Hepatocyte (in vitro differentiated cells): ENCODE results near the gene IFT122. TPM values are rescaled to one million over a fixed set of nuclear protein-coding genes. Genes with fewer than 3 reads are reported as not detected.

Experiments
- DNase-seq: peaks from one replicate; pipeline ENCODE4 v3.0.0-alpha.2; 2016; ENCODE audit warnings: low spot score
- H2AFZ ChIP-seq: fragments of 200-600 bp; sonication (generic); 2 replicates; pipeline ENCODE4 v1.6.0; 2016; ENCODE audit warnings: antibody characterized with exemption, mild to moderate bottlenecking
- H3K27ac ChIP-seq: fragments of 200-600 bp; sonication (generic); 2 replicates; pipeline ENCODE4 v1.5.1; 2016; ENCODE audit warnings: mild to moderate bottlenecking
- H3K27me3 ChIP-seq: fragments of 200-600 bp; sonication (generic); 2 replicates; pipeline ENCODE4 v1.6.1; 2016
- H3K36me3 ChIP-seq: fragments of 200-600 bp; sonication (generic); replicated peaks from 2 replicates; pipeline ENCODE4 v1.5.1; 2016; ENCODE audit warnings: low read depth; ENCODE audit not compliant: insufficient read depth
- H3K4me1 ChIP-seq: fragments of 200-600 bp; sonication (generic); 2 replicates; pipeline ENCODE4 v1.5.1; 2016; ENCODE audit warnings: mild to moderate bottlenecking, moderate library complexity; ENCODE audit not compliant: insufficient read depth
- H3K4me2 ChIP-seq: fragments of 200-600 bp; sonication (generic); 2 replicates; pipeline ENCODE4 v1.6.0; 2016
- H3K4me3 ChIP-seq: fragments of 200-600 bp; sonication (generic); 2 replicates; pipeline ENCODE4 v1.5.1; 2016; ENCODE audit warnings: mild to moderate bottlenecking
- H3K79me2 ChIP-seq: fragments of 200-600 bp; sonication (generic); 2 replicates; pipeline ENCODE4 v1.6.0; 2017; ENCODE audit warnings: mild to moderate bottlenecking
- H3K9me2 ChIP-seq: fragments of 200-600 bp; sonication (generic); replicated peaks from 2 replicates; pipeline ENCODE4 v1.6.0; 2017; ENCODE audit warnings: mild to moderate bottlenecking; ENCODE audit not compliant: insufficient read depth
- H3K9me3 ChIP-seq: fragments of 200-600 bp; sonication (generic); 2 replicates; pipeline ENCODE4 v1.5.1; 2016; ENCODE audit warnings: low read depth, mild to moderate bottlenecking
- H4K20me1 ChIP-seq: fragments of 200-600 bp; sonication (generic); 2 replicates; pipeline ENCODE4 v1.6.0; 2016; ENCODE audit warnings: mild to moderate bottlenecking; ENCODE audit not compliant: insufficient read depth, poor library complexity, severe bottlenecking
- EZH2 ChIP-seq: fragments of 200-600 bp; sonication (generic); IDR thresholded peaks from 2 replicates; pipeline ENCODE4 v1.6.1; 2016; ENCODE audit warnings: antibody characterized with exemption, mild to moderate bottlenecking, borderline replicate concordance
- EZH2phosphoT487 ChIP-seq: fragments of 200-600 bp; sonication (generic); IDR thresholded peaks from one replicate; pipeline ENCODE4 v1.6.1; 2018; ENCODE audit warnings: antibody characterized with exemption, mild to moderate bottlenecking, low read depth, moderate library complexity; ENCODE audit not compliant: unreplicated experiment, severe bottlenecking
- WGBS: methylation state at CpG from one replicate; pipeline ENCODE4 v1.1.6; 2016; ENCODE audit warnings: low lambda C conversion rate; ENCODE audit errors: missing lambda C conversion rate; 5-methylcytosine and 5-hydroxymethylcytosine counted together
- polyA plus RNA-seq: library from polyadenylated mRNA; unstranded; fragments of >200 nt; fragmentation: Nextera tagmentation; extraction: Ambion mirVana; gene quantifications from 2 replicates; pipeline ENCODE4 v1.2.1, GENCODE V29; 2016
- total RNA-seq: library from RNA; depleted of rRNA; stranded (reverse); fragments of >200 nt; gene quantifications from 2 replicates; pipeline ENCODE4 v1.2.3, GENCODE V29; 2014
- TF ChIP-seq, protein P1 (sequence below): fragments of 200-600 bp; sonication (generic); IDR thresholded peaks from 2 replicates; pipeline ENCODE4 v1.5.1; 2016; ENCODE audit warnings: antibody characterized with exemption, mild to moderate bottlenecking; ENCODE audit not compliant: poor library complexity

The IFT122 gene
- total and polyA plus RNA-seq, 2 experiments from 2014 or later, result 11.4 to 14.6 TPM

DNA sequence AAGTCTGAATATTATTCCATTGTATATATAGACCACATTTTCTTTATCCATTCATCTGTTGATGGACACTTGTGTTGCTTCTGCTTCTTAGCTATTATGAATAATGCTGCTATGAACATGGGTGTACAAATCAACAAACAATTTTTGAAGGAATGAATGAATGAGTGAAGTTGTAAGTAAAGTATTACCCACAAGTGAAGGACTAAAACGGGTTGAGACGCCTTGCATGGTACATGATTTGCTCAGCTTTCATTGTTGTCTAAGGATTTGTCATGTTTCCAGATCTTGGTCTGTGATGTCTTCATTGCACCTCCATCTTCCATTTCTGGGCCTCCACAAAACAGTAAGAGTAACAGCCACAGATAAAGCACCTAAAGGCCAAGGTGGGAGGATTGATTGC is 20.5 kb downstream of the IFT122 start:
- Histone ChIP-seq H3K4me2 (no peak overlapping the region), H3K27ac (peak overlapping the region; percentile 82), H3K9me2 (no peaks in the 10 kb centered on the region), H2AFZ (no peak overlapping the region), H3K9me3 (no peaks in the 10 kb centered on the region), H3K79me2 (no peaks in the 10 kb centered on the region), H4K20me1 (no peaks in the 10 kb centered on the region), H3K4me1 (peaks cover 7% of the 10 kb centered on the region), H3K36me3 (no peaks in the 10 kb centered on the region), H3K4me3 (no peak overlapping the region), H3K27me3 (no peaks in the 10 kb centered on the region)
- no peak for DNase-seq
- TF ChIP-seq, protein P1, sequence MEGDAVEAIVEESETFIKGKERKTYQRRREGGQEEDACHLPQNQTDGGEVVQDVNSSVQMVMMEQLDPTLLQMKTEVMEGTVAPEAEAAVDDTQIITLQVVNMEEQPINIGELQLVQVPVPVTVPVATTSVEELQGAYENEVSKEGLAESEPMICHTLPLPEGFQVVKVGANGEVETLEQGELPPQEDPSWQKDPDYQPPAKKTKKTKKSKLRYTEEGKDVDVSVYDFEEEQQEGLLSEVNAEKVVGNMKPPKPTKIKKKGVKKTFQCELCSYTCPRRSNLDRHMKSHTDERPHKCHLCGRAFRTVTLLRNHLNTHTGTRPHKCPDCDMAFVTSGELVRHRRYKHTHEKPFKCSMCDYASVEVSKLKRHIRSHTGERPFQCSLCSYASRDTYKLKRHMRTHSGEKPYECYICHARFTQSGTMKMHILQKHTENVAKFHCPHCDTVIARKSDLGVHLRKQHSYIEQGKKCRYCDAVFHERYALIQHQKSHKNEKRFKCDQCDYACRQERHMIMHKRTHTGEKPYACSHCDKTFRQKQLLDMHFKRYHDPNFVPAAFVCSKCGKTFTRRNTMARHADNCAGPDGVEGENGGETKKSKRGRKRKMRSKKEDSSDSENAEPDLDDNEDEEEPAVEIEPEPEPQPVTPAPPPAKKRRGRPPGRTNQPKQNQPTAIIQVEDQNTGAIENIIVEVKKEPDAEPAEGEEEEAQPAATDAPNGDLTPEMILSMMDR, result no peak
- TF ChIP-seq EZH2 (no peak), EZH2phosphoT487 (no peak)
- WGBS, result 73% methylated on average over 2 of the region's 2 CpGs

DNA sequence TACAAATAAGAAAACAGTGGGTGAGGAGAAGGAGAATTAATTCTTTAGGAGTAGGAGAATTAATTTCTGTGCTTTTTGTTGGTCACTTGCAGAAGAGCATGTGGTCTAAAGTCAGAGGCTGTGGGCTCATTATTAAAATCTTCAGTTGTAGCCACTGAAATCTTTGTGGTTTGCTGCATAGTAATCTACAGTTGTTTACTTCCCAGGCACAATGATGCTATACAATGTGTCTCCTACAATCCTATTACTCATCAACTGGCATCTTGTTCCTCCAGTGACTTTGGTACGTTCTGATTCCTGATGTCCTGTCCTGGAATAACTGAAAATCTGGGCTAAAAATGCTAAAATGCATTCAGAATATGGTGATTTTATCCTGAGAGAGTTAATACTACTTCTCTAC is 21.0 kb downstream of the IFT122 start:
- WGBS, result 87% methylated on average over 1 of the region's 1 CpG

GRCh38 chr3:129461461-129462146 is 21.6 kb downstream of the IFT122 start:
- no peak for TF ChIP-seq EZH2
- TF ChIP-seq, protein P1, result no peak
- no peak for TF ChIP-seq EZH2phosphoT487
- no peaks in the 10 kb centered on the region for H3K9me2 ChIP-seq
- H4K20me1 ChIP-seq, result no peaks in the 10 kb centered on the region
- H3K4me2 ChIP-seq, result peak overlapping the region; percentile 15
- no peaks in the 10 kb centered on the region for H3K36me3 ChIP-seq
- H3K27me3 ChIP-seq, result no peaks in the 10 kb centered on the region
- 73% methylated on average over 6 of the region's 6 CpGs for WGBS
- no peaks in the 10 kb centered on the region for H3K79me2 ChIP-seq
- H3K4me1 ChIP-seq, result peaks cover 7% of the 10 kb centered on the region
- H2AFZ ChIP-seq, result no peak overlapping the region
- H3K4me3 ChIP-seq, result no peak overlapping the region
- no peaks in the 10 kb centered on the region for H3K9me3 ChIP-seq
- DNase-seq, result no peak
- peak overlapping the region; percentile 82 for H3K27ac ChIP-seq

More for the DNA sequence above, 21.0 kb downstream of the IFT122 start:
- no peak for TF ChIP-seq EZH2phosphoT487
- TF ChIP-seq, protein P1, result no peak
- no peak for TF ChIP-seq EZH2
- no peaks in the 10 kb centered on the region for H3K36me3 ChIP-seq
- no peaks in the 10 kb centered on the region for H3K79me2 ChIP-seq
- no peaks in the 10 kb centered on the region for H3K27me3 ChIP-seq
- no peaks in the 10 kb centered on the region for H3K9me3 ChIP-seq
- DNase-seq, result no peak
- H4K20me1 ChIP-seq, result no peaks in the 10 kb centered on the region
- peaks cover 7% of the 10 kb centered on the region for H3K4me1 ChIP-seq
- H2AFZ ChIP-seq, result no peak overlapping the region
- no peak overlapping the region for H3K4me2 ChIP-seq
- no peaks in the 10 kb centered on the region for H3K9me2 ChIP-seq
- H3K4me3 ChIP-seq, result no peak overlapping the region
- H3K27ac ChIP-seq, result peak overlapping the region; percentile 82
